Activated CD4-positive, CD25-positive, alpha-beta regulatory T cell treated with anti-CD3 and anti-CD28 coated beads, Interleukin-2, amount 50 U/mL, for 24 hours (primary cell): Measurements from ENCODE around the gene KCNAB1.
A peak's percentile ranks its signal among the peaks of the same experiment; 100 is the strongest.
"Not testable (repeated sequence)": the region's sequence is repeated elsewhere in the genome, so short reads cannot be mapped to it uniquely, and the experiment has no call there.

ENCODE experiments used
- ATAC-seq, 2 donors: fragments of 150-1000 bp; cut with Tn5 transposase; one replicate each; pipeline ENCODE4 v1.10.0; 2021; ENCODE audit warnings: mild to moderate bottlenecking in 1 of 2, moderate library complexity in 1 of 2

KCNAB1 gene

GRCh38 chr3:156120528-156121251 is at the start of gene KCNAB1:
Gene KCNAB1 (plus strand): TSS chr3:156120578.
- no peak for ATAC-seq

DNA sequence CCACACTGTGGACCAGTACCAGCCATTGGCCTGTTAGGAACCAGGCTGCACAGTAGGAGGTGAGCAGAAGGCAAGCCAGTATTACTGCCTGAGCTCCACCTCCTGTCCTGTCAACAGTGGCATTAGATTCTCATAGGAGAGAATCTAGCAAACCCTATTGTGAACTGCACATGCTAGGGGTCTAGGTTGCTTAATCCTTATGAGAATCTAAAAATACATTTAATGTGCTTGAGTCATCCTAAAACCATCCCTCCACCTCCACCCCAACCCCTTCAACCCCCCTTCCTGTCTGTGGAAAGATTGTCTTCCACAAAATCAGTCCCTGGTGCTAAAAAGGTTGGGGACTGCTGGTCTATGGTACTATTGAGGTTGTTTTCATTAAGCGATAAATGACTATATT is 49.3 kb upstream of the KCNAB1 start:
- ATAC-seq = no peak

DNA sequence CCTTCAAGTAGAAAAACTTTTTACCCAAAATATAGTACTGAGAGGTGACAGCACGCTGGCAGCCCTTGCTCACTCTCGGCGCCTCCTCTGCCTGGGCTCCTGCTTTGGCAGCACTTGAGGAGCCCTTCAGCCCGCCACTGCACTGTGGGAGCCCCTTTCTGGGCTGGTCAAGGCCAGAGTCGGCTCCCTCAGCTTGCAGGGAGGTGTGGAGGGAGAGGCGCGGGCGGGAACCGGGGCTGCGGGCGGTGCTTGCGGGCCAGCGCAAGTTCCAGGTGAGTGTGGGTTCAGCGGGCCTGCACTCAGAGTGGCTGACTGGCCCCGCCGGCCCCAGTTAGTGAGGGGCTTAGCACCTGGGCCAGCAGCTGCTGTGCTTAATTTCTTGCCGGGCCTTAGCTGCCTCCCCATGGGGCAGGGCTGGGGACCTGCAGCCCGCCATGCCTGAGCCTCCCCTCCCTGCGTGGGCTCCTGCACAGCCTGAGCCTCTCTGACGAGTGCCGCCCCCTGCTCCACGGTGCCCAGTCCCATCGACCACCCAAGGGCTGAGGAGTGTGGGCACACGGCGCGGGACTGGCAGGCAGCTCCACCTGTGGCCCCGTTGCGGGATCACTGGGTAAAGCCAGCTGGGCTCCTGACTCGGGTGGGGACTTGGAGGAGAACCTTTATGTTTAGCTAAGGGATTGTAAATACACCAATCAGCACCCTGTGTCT is 47.3 kb upstream of the KCNAB1 start:
- ATAC-seq = not testable (repeated sequence)

DNA sequence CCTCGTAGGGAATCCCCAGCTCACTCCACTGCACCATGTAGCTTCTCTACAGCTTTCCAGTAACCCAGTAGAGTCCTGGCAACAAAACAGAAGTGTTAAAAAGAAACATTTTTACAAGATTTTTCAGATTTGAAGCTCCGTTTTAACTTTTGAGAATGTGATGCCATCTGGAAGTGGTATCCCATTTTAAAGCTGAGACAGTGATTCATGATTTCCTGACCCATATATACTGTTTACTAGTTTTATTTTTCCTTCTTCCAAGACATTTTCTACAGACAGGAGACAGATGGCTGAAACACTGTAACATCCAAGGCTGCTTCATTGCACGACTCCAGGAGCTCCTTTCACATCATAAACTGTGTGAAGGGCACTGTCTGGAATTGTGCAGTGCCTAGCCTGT is 30.3 kb upstream of the KCNAB1 start:
- ATAC-seq = no peak

DNA sequence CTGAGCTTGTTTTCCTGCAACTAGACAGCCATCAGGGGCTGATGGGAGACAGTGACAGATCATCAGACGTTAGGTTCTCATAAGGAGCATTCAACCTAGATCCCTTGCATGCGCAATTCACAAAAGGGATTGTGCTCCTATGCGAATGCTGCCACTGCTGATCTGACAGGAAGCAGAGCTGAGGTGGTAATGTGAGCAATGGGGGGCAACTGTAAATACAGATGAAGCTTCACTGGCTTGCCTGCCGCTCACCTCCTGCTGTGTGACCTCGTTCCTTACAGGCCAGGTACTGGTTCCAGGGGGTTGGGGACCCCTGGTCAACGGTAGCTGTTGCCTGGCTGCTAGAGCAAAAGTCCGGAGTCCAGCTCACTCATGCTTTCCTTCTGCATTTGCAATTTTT is 26.4 kb upstream of the KCNAB1 start:
- ATAC-seq = no peak

DNA sequence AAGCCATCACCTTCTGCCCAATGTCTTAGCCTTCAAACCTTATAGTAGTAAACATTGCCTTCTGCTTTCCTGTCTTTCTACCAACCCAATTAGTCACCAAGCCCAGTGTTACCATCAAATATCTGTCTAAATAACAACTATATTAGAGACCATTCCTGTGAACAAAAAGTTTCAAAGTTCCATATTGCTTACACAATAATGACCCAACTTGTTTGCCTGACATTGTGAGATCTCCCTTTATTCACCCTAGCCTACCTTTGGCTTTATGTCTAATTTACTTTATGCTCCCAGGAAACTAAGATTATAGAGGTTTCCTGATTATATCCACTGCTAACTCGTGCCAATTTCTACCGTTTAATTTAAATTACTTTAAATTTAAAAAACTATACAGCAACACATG is 26.0 kb upstream of the KCNAB1 start:
- ATAC-seq = no peak

DNA sequence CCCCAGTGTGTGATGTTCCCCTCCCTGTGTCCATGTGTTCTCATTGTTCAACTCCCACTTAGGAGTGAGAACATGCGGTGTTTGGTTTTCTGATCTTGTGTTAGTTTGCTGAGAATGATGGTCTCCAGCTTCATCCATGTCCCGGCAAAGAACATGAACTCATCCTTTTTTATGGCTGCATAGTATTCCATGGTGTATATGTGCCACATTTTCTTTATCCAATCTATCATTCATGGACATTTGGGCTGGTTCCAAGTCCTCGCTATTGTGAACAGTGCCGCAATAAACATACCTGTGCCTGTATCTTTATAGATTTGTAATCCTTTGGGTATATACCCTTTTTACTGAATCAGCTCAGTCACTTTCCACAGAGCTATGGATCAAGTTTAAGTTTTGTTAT is 24.7 kb upstream of the KCNAB1 start:
- ATAC-seq = not testable (repeated sequence)

DNA sequence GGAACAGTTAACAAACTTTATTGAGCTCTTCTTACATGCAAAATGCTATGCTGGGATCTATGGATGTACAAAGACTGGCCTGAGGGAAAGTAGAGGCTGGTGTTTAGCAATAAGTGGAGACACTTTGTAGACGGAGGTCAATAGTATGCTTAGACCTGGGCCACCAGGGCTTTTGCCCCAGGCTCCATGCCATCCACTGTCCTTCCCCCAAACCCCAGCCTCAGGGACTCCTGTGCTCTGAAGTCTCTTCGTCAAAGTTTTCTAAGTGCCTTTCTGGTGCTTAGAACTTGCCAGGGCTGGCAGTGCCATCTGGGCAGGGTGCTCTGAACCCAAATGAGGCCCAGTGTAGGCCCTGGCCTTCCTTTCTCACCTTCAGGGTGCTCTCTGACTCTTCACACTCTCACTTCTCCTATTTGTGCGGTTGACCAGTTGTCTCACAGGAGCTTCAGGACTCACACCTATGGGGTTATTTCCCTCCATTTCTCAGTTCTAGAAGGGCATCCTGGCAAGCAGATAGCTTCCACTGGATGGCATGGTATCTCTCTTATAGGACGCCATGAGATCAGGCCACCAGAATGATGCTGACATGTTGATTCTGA is 21.8 kb upstream of the KCNAB1 start:
- ATAC-seq = no peak

DNA sequence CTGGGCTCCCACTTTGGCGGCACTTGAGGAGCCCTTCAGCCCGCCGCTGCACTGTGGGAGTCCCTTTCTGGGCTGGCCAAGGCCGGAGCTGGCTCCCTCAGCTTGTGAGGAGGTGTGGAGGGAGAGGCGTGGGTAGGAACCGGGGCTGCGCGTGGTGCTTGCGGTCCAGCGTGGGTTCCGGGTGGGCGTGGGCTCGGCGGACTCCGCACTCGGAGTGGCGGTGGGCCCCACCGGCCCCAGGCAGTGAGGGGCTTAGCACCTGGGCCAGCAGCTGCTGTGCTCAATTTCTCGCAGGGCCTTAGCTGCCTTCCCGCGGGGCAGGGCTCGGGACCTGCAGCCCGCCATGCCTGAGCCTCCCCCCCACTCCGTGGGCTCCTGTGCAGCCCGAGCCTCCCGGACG is 21.0 kb upstream of the KCNAB1 start:
- not testable (repeated sequence) for ATAC-seq

DNA sequence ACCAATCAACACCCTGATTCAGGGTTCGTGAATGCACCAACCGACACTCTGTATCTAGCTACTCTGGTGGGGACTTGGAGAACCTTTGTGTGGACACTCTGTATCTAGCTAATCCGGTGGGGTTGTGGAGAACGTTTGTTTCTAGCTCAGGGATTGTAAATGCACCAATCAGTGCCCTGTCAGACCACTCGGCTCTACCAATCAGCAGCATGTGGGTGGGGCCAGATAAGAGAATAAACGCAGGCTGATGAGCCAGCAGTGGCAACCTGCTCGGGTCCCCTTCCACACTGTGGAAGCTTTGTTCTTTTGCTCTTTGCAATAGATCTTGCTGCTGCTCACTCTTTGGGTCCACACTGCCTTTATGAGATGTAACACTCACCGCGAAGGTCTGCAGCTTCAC is 20.4 kb upstream of the KCNAB1 start:
- ATAC-seq = not testable (repeated sequence)

- ATAC-seq = no peak
Observed at GRCh38 chr3:156102267-156102931, 18.0 kb upstream of the KCNAB1 start.

GRCh38 chr3:156106721-156107373 is 13.5 kb upstream of the KCNAB1 start:
- no peak for ATAC-seq

DNA sequence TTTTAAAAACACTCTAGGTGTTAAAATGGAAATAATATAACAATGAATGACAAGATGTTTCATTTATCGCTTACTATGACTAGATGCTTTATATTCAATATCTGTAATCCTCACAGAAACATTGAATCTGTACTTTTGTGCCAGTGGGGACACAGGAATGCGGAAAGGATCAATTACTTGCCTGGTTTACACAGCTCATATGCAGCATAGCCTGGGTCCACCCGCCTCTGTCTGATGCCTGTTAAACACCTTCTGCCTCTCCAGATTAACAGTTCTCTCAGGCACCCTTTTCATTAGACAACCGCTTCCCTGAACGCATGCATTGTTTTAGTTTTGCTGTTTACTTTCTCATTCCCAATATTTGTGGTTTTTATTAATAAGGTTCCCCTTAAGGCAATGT is 12.9 kb upstream of the KCNAB1 start:
- no peak for ATAC-seq

DNA sequence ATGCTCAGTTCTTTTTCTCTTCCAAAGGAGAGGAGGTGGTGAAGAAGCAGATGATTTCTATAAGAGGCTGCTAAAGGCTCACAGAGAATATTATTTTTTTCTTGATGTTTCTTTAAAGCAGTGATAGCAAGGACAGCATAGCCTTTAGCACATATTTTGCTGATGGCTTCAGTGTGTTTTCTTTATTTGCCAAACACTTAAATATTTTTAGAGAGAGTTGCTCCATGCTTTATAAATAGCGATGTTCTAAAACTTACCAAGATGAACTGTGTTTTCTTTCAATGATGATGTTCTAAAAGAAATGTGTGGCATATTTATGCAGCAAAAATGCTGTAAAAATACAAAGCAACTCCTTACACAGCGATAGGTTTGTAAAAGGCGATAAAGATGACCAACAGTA is 11.8 kb upstream of the KCNAB1 start:
- no peak for ATAC-seq

GRCh38 chr3:156109989-156110388 is 10.4 kb upstream of the KCNAB1 start:
- ATAC-seq = no peak

GRCh38 chr3:156126467-156126866 is 6.1 kb downstream of the KCNAB1 start:
- ATAC-seq = no peak

GRCh38 chr3:156131241-156131640 is 10.9 kb downstream of the KCNAB1 start:
- ATAC-seq = no peak

- ATAC-seq = no peak
Observed at GRCh38 chr3:156131799-156132198, 11.4 kb downstream of the KCNAB1 start.

GRCh38 chr3:156132313-156132712 is 11.9 kb downstream of the KCNAB1 start:
- ATAC-seq = no peak

GRCh38 chr3:156133076-156133475 is 12.7 kb downstream of the KCNAB1 start:
- ATAC-seq = no peak

- ATAC-seq = peak; percentile 56
Observed at GRCh38 chr3:156135921-156136638, 15.7 kb downstream of the KCNAB1 start.

DNA sequence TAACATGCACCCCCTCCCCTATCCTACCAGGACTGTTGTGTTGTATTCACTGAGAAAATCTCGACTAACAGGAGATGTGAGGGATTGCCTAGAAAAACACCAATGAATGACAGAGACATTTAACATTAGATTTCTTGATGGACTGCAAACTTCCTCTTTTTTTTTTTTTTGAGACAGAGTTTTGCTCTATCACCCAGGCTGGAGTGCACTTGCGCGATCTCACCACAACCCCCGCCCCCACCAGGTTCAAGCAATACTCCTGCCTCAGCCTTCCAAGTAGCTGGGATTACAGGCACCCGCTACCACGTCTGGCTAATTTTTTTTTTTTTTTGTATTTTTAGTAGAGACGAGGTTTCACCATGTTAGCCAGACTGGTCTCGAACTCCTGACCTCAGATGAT is 17.0 kb downstream of the KCNAB1 start:
- ATAC-seq = not testable (repeated sequence)
